ENCODE data around the gene USP20.

GRCh38 chr9:129826759-129827158, 8.5 kb upstream of the USP20 start:
- no peak for TF ChIP-seq CTCF (conservative IDR thresholded peaks at IDR 0.05; ENCODE audit: low read length)
- TF ChIP-seq EZH2phosphoT487 (IDR thresholded peaks at IDR 0.05; ENCODE audit: borderline replicate concordance, low read depth, low read length) = no peak

All from OCI-LY7 (cell line).